ENCODE data around the gene ARX. TPM values are rescaled to one million over a fixed set of nuclear protein-coding genes. Genes with fewer than 3 reads are reported as not detected.
A peak's percentile ranks its signal among the peaks of the same experiment; 100 is the strongest.

The ARX gene
- total and polyA plus RNA-seq, 9 of the 15 experiments (the other 6 are each of a cell fraction or from before 2014, with no cell fraction given): 0.03 TPM; not detected in 8

- TF ChIP-seq ARID3A (IDR thresholded peaks at IDR 0.05; ENCODE audit: borderline replicate concordance, low read depth, low read length) (no peak), YY1 (IDR thresholded peaks at IDR 0.05; ENCODE audit: borderline replicate concordance in 1 of 3, control insufficient read depth in 1 of 3, extremely low read depth in 1 of 3, insufficient read depth in 3 of 3, insufficient read length in 1 of 3, insufficient replicate concordance in 2 of 3, low read depth in 1 of 3, low read length in 2 of 3) (peak in 2 of 3 experiments; percentile 37 to 67), JUNB (CRISPR knock-in tag; conservative IDR thresholded peaks at IDR 0.05) (no peak), ZNF224 (CRISPR knock-in tag; IDR thresholded peaks at IDR 0.05) (no peak), LCOR (CRISPR knock-in tag; IDR thresholded peaks at IDR 0.05) (no peak), HCFC1 (IDR thresholded peaks at IDR 0.05; ENCODE audit: low read depth, low read length) (peak; percentile 26; the same call in 1 of the 2 replicates), ELF1 (tag; IDR thresholded peaks at IDR 0.05) (no peak), CBX1 (IDR thresholded peaks at IDR 0.05; ENCODE audit: low read depth) (no peak), UBTF (IDR thresholded peaks at IDR 0.05; ENCODE audit: borderline replicate concordance in 1 of 2, low read depth in 2 of 2, low read length in 2 of 2) (no peak), STAT6 (CRISPR knock-in tag; IDR thresholded peaks at IDR 0.05) (no peak), FUS (optimal IDR thresholded peaks at IDR 0.05; ENCODE audit: low read depth, low read length) (no peak), ZNF174 (CRISPR knock-in tag; IDR thresholded peaks at IDR 0.05) (no peak), ATF2 (CRISPR knock-in tag; IDR thresholded peaks at IDR 0.05) (no peak), AFF1 (IDR thresholded peaks at IDR 0.05; ENCODE audit: low read depth in 1 of 2, partially characterized antibody in 2 of 2) (no peak), GATA2 (CRISPR knock-in tag; IDR thresholded peaks at IDR 0.05) (no peak)
These were observed 23.3 kb upstream of the ARX start (continued) for GRCh38 chrX:25039036-25039435.
